Thymus (tissue), 11 donors: ENCODE data around the gene KLHDC2. TPM values are rescaled to one million over a fixed set of nuclear protein-coding genes. Genes with fewer than 3 reads are reported as not detected.
A peak's percentile ranks its signal among the peaks of the same experiment; 100 is the strongest.
"Not testable (repeated sequence)": the region's sequence is repeated elsewhere in the genome, so short reads cannot be mapped to it uniquely, and the experiment has no call there.

Source experiments
- DNase-seq, 9 donors: peaks; one replicate each; pipeline ENCODE4 v3.0.0-alpha.2; 2013; ENCODE audit warnings: low spot score in 9 of 9, low read depth in 6 of 9, missing footprints in 1 of 9
- H3K27ac ChIP-seq, 2 donors: one replicate each; pipeline ENCODE4 v1.5.1; 2013; ENCODE audit warnings: control low read depth in 1 of 2, low read depth in 1 of 2, low read length in 1 of 2, mild to moderate bottlenecking in 1 of 2, moderate library complexity in 1 of 2
- H3K27me3 ChIP-seq, 2 donors: one replicate each; pipeline ENCODE4 v1.5.1; 2013; ENCODE audit warnings: low read length in 1 of 2; ENCODE audit not compliant: control insufficient read depth in 2 of 2, insufficient read depth in 1 of 2
- H3K36me3 ChIP-seq, 2 donors: one replicate each; pipeline ENCODE4 v1.5.1; 2013; ENCODE audit warnings: low read length in 1 of 2, mild to moderate bottlenecking in 1 of 2, moderate library complexity in 1 of 2; ENCODE audit not compliant: control insufficient read depth in 2 of 2, insufficient read depth in 2 of 2
- H3K4me1 ChIP-seq, 2 donors: one replicate each; pipeline ENCODE4 v1.5.1; 2013; ENCODE audit warnings: low read length in 2 of 2; ENCODE audit not compliant: control insufficient read depth in 2 of 2, insufficient read depth in 2 of 2
- H3K4me3 ChIP-seq, 2 donors: one replicate each; pipeline ENCODE4 v1.5.1; 2013; ENCODE audit warnings: low read length in 2 of 2, control low read depth in 1 of 2, mild to moderate bottlenecking in 1 of 2
- H3K9me3 ChIP-seq, 2 donors: one replicate each; pipeline ENCODE4 v1.5.1; 2013; ENCODE audit warnings: low read length in 1 of 2, mild to moderate bottlenecking in 1 of 2; ENCODE audit not compliant: control insufficient read depth in 2 of 2, insufficient read depth in 1 of 2
- WGBS: extraction: QIAGEN DNeasy Blood & Tissue Kit; methylation state at CpG from one replicate; pipeline ENCODE4 v1.1.7; 2013; 5-methylcytosine and 5-hydroxymethylcytosine counted together
- polyA plus RNA-seq: library from polyadenylated mRNA; stranded (reverse); fragments of 200-250 nt; gene quantifications from one replicate; pipeline ENCODE4 v1.2.3, GENCODE V29; 2013
- total RNA-seq: library from RNA; stranded (reverse); fragments of 120-200 nt; gene quantifications from one replicate; pipeline ENCODE4 v1.2.4, GENCODE V29; 2013
- donor health status: healthy.

Gene KLHDC2
- total and polyA plus RNA-seq, 2 donors, result 69.4 to 83.3 TPM

DNA sequence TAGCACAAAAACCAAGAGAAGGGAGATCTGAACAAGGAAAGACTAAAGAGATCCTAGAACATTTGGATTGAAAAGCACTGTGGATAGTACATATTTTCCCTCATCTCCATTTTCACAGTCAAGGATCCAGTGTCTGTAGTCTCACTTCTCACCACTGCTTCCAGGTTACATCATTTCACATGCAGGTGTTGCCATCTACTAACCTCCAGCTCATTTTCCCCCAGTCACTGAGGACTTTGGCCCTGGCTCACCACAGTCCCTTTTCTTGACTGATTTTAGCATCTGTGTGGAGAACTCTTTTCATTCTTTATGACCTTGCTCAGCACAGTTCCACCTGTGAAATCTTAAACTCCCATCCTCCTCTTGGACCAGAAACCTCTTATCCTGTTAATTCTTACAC lies 21.5 kb upstream of the KLHDC2 start:
- not testable (repeated sequence) for H3K27ac ChIP-seq, H3K9me3 ChIP-seq, H3K4me1 ChIP-seq, H3K4me3 ChIP-seq, H3K27me3 ChIP-seq, H3K36me3 ChIP-seq, DNase-seq

DNA sequence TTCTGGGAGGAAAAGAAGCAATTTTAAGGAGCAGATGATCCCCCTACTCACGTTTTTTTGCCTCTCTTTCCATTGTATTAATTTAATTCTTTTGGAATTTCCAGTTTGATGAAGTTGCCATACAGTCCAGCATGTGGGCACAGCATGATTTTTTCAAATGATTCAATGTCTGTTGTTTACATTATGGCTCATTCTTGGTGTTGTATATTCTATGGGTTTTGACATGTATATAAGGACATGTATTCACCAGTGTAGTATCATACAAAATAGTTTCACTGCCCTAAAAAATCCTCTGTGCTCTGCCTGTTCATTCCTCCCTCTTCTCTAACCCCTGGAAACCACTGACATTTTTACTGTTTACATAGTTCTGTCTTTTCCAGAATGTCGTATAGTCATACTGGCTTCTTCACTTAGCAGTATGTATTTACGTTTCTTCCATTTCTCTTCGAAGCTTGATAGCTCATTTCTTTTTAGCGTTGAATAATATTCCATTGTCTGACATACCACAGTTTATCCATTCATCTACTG lies 13.3 kb upstream of the KLHDC2 start:
- WGBS, result 99% methylated on average over 5 of the region's 5 CpGs
- no peaks in the 10 kb centered on the region for H3K4me1 ChIP-seq
- H3K9me3 ChIP-seq, result no peaks in the 10 kb centered on the region
- no peak overlapping the region for H3K27ac ChIP-seq
- H3K36me3 ChIP-seq, result no peaks in the 10 kb centered on the region
- DNase-seq, result no peak
- H3K4me3 ChIP-seq, result no peak overlapping the region
- H3K27me3 ChIP-seq, result no peaks in the 10 kb centered on the region

DNA sequence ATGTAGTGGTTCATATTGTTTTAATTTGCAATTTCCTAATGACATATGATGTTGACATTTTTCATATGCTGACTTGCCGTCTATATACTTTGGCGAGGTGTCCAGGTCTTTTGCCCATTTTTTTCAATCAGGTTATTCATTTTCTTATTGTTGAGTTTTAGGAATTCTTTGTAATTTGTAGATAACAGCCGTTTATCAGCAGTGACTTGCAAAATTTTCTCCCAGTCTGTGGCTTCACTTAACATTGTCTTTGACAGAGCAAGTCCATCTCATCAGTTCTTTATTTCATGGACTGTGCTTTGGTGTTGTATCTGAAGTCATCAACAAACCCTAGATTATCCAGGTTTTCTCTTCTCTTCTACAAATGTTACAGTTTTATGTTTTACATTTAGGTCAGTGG lies 12.6 kb upstream of the KLHDC2 start:
- Histone ChIP-seq H3K27ac (no peak overlapping the region), H3K36me3 (no peaks in the 10 kb centered on the region), H3K4me1 (no peaks in the 10 kb centered on the region), H3K27me3 (no peaks in the 10 kb centered on the region), H3K4me3 (no peak overlapping the region), H3K9me3 (no peaks in the 10 kb centered on the region)
- 91% methylated on average over 3 of the region's 3 CpGs for WGBS
- DNase-seq, result no peak

DNA sequence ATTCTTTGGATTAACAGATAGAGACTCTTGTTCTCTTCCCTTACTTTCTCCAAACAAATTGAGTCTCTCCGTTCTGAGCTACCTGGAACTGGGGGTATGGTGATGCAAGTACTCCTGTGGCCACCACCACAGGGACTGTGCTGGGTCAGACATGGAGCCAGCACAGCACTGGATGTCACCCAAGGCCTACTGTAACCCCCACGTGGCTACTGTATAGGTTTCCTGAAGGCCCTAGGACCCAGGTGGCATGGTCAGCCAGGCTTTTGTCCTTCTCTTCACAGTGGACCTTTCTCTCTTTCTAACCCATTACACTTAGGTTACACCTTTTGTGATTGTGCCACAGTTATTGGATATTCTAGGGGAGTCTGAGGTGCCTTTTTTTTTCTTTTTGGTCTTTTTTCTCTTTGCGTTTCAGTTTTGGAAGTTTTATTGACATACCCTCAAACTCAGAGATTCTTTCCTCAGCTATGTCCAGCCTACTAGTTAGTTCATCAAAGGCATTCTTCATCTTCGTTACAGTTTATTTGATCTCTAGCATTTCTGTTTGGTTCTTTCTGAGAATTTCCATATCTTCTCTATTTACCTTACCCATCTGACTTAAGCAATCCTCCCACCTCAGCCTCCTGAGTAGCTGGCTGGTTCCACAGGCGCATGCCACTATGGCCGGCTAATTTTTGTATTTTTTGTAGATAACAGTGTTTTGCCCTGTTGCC lies 6.0 kb upstream of the KLHDC2 start:
- no peak for DNase-seq
- Histone ChIP-seq H3K4me1 (peaks cover 0 to 4% of the 10 kb centered on the region in 2 donors), H3K9me3 (no peaks in the 10 kb centered on the region), H3K36me3 (no peaks in the 10 kb centered on the region), H3K27ac (no peak overlapping the region), H3K27me3 (no peaks in the 10 kb centered on the region), H3K4me3 (no peak overlapping the region)
- 93% methylated on average over 6 of the region's 6 CpGs for WGBS

DNA sequence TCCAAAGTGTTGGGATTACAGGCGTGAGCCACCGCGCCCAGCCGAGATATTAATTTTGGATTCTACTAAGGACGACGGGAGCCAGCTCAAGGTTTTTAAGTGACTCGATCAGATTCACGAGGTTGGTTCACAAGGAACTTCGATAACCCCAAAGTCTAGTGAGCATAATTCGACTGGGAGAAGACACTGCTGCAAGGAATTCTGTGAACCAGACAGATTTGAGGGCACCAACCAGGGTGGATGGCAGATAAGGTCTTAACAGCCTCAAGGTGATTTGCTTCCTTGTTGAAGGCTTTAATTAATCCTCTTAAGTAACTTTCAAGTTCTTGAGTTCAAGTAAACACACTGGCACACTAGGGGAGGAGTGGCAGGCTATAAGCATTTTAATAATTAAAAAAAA lies 1.1 kb upstream of the KLHDC2 start:
- no peaks in the 10 kb centered on the region for H3K9me3 ChIP-seq
- peaks cover 13 to 20% of the 10 kb centered on the region in 2 donors for H3K4me1 ChIP-seq
- H3K36me3 ChIP-seq, result peaks cover 0 to 3% of the 10 kb centered on the region in 2 donors
- peak in 5 of 9 donors; percentile 2 to 35 (median 6) for DNase-seq
- peak overlapping the region; percentile 78 to 99 for H3K4me3 ChIP-seq
- 96% methylated on average over 10 of the region's 10 CpGs for WGBS
- no peaks in the 10 kb centered on the region for H3K27me3 ChIP-seq
- peak overlapping the region; percentile 46 to 100 for H3K27ac ChIP-seq

DNA sequence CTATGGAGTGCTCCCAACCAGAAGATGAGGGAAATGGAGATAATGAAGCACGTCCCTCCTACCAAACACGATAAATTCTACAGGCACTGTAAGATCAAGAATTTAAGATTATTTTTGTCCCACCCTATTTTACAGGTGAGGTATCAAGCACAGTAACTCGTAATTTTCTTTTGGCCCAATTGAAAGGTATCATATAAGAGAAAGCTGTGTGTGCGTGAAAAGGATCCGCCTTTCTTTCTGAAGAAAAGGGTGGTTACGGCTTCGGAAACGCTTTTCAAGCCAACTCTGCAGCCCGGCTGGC lies 733 bp upstream of the KLHDC2 start:
- Histone ChIP-seq H3K27ac (peak overlapping the region; percentile 100), H3K4me3 (peak overlapping the region; percentile 78 to 99), H3K27me3 (no peaks in the 10 kb centered on the region), H3K36me3 (peaks cover 0 to 4% of the 10 kb centered on the region in 2 donors), H3K4me1 (peaks cover 13 to 20% of the 10 kb centered on the region in 2 donors), H3K9me3 (no peaks in the 10 kb centered on the region)
- peak in 1 of 9 donors; percentile 8 for DNase-seq
- under 1% methylated on average over 9 of the region's 9 CpGs for WGBS

DNA sequence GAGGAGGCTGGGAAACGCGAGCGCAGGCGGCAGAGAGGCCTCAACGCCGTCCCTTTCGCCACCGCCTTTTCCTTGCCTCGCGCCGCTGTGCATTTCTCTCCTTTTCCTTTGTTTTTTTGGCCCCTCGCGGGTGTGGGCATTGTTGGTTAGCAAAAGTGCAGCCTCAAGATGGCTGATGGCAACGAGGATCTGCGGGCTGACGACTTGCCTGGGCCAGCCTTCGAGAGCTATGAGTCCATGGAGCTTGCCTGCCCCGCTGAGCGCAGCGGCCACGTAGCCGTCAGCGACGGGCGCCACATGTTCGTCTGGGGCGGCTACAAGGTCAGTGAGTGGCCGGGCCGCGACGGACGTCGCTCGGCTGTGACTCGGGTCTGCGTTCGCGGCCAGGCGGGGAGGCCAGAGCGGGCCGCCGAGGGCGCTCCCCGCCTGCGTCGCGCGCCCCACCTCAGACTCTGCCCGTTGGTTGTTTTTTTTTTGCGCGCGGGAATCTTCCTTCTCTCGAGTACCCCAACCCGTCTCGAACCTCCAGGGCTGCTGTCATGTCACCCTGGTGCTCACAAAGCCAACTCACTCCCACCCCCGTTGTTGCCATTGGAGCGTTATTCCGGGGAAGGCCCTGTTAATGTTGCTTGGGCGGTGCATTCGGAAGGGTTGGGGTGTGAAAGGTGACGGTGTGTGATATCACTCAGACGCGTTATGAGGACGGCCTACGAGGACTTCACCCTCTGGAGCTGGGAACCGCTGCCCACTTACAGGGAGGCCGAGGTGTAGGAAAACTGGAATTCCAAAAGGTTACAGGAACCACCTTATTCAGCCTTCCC lies 558 bp downstream of the KLHDC2 start:
- Histone ChIP-seq H3K4me1 (peaks cover 13 to 20% of the 10 kb centered on the region in 2 donors), H3K27me3 (no peaks in the 10 kb centered on the region), H3K4me3 (peak overlapping the region; percentile 94 to 99), H3K9me3 (no peaks in the 10 kb centered on the region), H3K27ac (peak overlapping the region; percentile 94 to 98), H3K36me3 (peaks cover 3 to 7% of the 10 kb centered on the region in 2 donors)
- peak; percentile 32 to 74 (median 45) for DNase-seq
- under 1% methylated on average over 67 of the region's 67 CpGs for WGBS

DNA sequence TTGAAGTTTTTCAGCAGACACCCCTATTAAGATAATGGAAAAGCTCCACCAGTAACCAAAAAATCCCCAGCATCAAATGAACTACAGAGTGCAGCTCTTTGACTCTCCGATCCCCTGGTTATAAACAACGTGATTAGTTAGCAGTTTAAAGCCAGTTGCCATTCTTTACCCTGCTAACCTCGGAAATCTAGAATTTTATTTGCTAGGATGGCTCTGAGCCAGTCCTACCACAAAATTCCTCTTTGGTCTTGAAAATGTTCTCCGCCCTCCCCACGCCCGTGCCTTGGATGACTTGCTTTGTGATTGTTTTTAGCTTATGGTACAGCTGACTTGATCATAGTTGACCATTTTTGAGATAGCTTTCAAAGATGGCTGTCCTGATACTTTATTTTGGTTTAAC lies 1.2 kb downstream of the KLHDC2 start:
- no peaks in the 10 kb centered on the region for H3K27me3 ChIP-seq
- DNase-seq, result peak in 1 of 9 donors; percentile 5
- no peaks in the 10 kb centered on the region for H3K9me3 ChIP-seq
- H3K4me3 ChIP-seq, result peak overlapping the region; percentile 94 to 99
- peaks cover 13 to 20% of the 10 kb centered on the region in 2 donors for H3K4me1 ChIP-seq
- peak overlapping the region; percentile 94 to 98 for H3K27ac ChIP-seq
- 41% methylated on average over 6 of the region's 6 CpGs for WGBS
- H3K36me3 ChIP-seq, result peaks cover 3 to 11% of the 10 kb centered on the region in 2 donors

DNA sequence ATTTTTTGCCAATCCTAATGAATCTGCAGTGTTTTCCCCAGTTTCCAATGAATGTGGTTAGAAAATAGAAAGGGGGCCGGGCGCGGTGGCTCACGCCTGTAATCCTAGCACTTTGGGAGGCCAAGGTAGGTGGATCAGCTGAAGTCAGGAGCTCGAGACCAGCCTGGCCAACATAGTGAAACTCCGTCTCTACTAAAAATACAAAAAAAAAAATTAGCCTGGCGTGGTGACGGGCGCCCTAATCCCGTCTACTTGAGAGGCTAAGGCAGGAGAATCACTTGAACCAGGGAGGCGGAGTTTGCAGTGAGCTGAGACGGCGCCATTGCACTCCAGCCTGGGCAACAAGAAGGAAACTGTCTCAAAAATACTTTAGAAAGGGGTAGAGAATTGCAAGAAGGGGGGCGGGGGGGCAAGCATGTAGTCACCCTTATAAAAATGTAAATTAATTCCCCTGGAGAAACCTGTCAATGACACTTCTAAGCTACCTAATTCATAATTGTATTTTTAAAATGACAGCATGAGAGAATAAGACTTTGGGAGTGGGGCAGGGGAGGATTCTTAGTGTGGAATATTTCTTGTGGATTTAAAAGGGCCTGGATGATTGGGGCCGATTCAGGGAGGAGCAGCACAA lies 1.7 kb downstream of the KLHDC2 start:
- WGBS, result 90% methylated on average over 15 of the region's 15 CpGs
- Histone ChIP-seq H3K27ac (peak overlapping the region in 1 of 2 donors; percentile 36), H3K4me1 (peaks cover 13 to 20% of the 10 kb centered on the region in 2 donors), H3K36me3 (peaks cover 3 to 16% of the 10 kb centered on the region in 2 donors), H3K9me3 (no peaks in the 10 kb centered on the region), H3K4me3 (peak overlapping the region; percentile 94 to 99), H3K27me3 (no peaks in the 10 kb centered on the region)
- DNase-seq, result no peak
